Naive thymus-derived CD8-positive, alpha-beta T cell (primary cell): Measurements from ENCODE around the gene QKI. TPM values are rescaled to one million over a fixed set of nuclear protein-coding genes. Genes with fewer than 3 reads are reported as not detected.
A peak's percentile ranks its signal among the peaks of the same experiment; 100 is the strongest.

Source experiments
- ATAC-seq, 2 donors: fragments of 150-1000 bp; cut with Tn5 transposase in 1 of 2; sonication (Bioruptor Pico), chemical (Tn5 transposase) in 1 of 2; 1 replicate in 1 of 2; 2 replicates in 1 of 2; pipeline ENCODE4 v1.10.0; 2021; ENCODE audit warnings: mild to moderate bottlenecking in 2 of 2, moderate library complexity in 2 of 2
- POLR2A ChIA-PET: fragments of 350-600 bp; sonication (Branson Sonifier 250); formaldehyde crosslinking; loops from one replicate; lab custom pipeline; 2021; ENCODE audit warnings: antibody characterized with exemption; lab: Charles Lee
- DNase-seq, 10 donors: peaks; one replicate each; pipeline versions ENCODE4 v3.0.0 to v3.0.0-alpha.2; 2020 to 2022
- H3K27ac Mint-ChIP-seq, 10 donors: one replicate each; pipeline ENCODE4 v1.8.0; 2020 to 2022; ENCODE audit warnings: mild to moderate bottlenecking in 10 of 10, mixed read lengths in 10 of 10, moderate library complexity in 4 of 10, inconsistent platforms in 1 of 10
- H3K27me3 Mint-ChIP-seq, 5 donors: one replicate each; pipeline ENCODE4 v1.8.0; 2021 to 2022; ENCODE audit warnings: mixed read lengths in 5 of 5
- H3K36me3 Mint-ChIP-seq, 3 donors: one replicate each; pipeline ENCODE4 v1.8.0; 2020 to 2022; ENCODE audit warnings: mixed read lengths in 3 of 3, mild to moderate bottlenecking in 2 of 3, inconsistent platforms in 1 of 3
- H3K4me1 Mint-ChIP-seq, 4 donors: one replicate each; pipeline ENCODE4 v1.8.0; 2021 to 2022; ENCODE audit warnings: mixed read lengths in 4 of 4
- H3K4me3 Mint-ChIP-seq, 10 donors: one replicate each; pipeline ENCODE4 v1.8.0; 2020 to 2022; ENCODE audit warnings: mild to moderate bottlenecking in 10 of 10, mixed read lengths in 10 of 10, moderate library complexity in 6 of 10, inconsistent platforms in 1 of 10
- H3K9me3 Mint-ChIP-seq, 9 donors: one replicate each; pipeline ENCODE4 v1.8.0; 2020 to 2022; ENCODE audit warnings: mixed read lengths in 9 of 9, mild to moderate bottlenecking in 3 of 9, inconsistent platforms in 1 of 9, moderate library complexity in 1 of 9
- polyA plus RNA-seq, 3 donors: library from polyadenylated mRNA; unstranded; fragments of 300-500 nt; fragmentation: Illumina TruSeq; gene quantifications; one replicate each; pipeline ENCODE4 v1.2.3, GENCODE V29; 2021
- total RNA-seq, 8 experiments: library from RNA in 2 of 8; stranded (reverse) in 2 of 8; gene quantifications; one replicate each; pipeline ENCODE4 v1.2.3 and lab custom pipeline; 2021 to 2026

Gene QKI
- total and polyA plus RNA-seq, 5 experiments from 2014 or later = 8.8 to 65.7 (median 36.0) TPM

GRCh38 chr6:163565140-163565539 is 150.6 kb downstream of the QKI start:
- H3K4me3 Mint-ChIP-seq = no peak overlapping the region
- peaks cover 0 to 9% (median under 1%) of the 10 kb centered on the region in 4 donors for H3K4me1 Mint-ChIP-seq
- no peaks in the 10 kb centered on the region for H3K27me3 Mint-ChIP-seq
- DNase-seq (no peak), ATAC-seq (no peak)
- no peaks in the 10 kb centered on the region for H3K9me3 Mint-ChIP-seq
- POLR2A ChIA-PET = no interaction called here
- H3K27ac Mint-ChIP-seq = peak overlapping the region in 1 of 10 donors; percentile 40
- H3K36me3 Mint-ChIP-seq = peaks cover 0 to 62% (median 20%) of the 10 kb centered on the region in 3 donors

GRCh38 chr6:163566056-163566455 is 151.5 kb downstream of the QKI start:
- POLR2A ChIA-PET = no interaction called here

GRCh38 chr6:163568275-163568674 is 153.8 kb downstream of the QKI start:
- POLR2A ChIA-PET = no interaction called here
- Mint-ChIP-seq H3K4me3 (no peak overlapping the region), H3K36me3 (peaks cover 8 to 66% (median 32%) of the 10 kb centered on the region in 3 donors), H3K27ac (no peak overlapping the region), H3K9me3 (no peaks in the 10 kb centered on the region), H3K4me1 (peaks cover 0 to 4% (median 1%) of the 10 kb centered on the region in 4 donors), H3K27me3 (no peaks in the 10 kb centered on the region)
- DNase-seq (no peak), ATAC-seq (no peak)

More at GRCh38 chr6:163566056-163566455, 151.5 kb downstream of the QKI start:
- no peak for ATAC-seq
- H3K27ac Mint-ChIP-seq = no peak overlapping the region
- H3K36me3 Mint-ChIP-seq = peaks cover 8 to 65% (median 28%) of the 10 kb centered on the region in 3 donors
- no peak overlapping the region for H3K4me3 Mint-ChIP-seq
- DNase-seq = no peak
- no peaks in the 10 kb centered on the region for H3K9me3 Mint-ChIP-seq
- no peaks in the 10 kb centered on the region for H3K27me3 Mint-ChIP-seq
- peaks cover 0 to 5% (median 0%) of the 10 kb centered on the region in 4 donors for H3K4me1 Mint-ChIP-seq

GRCh38 chr6:163570579-163571231 is 156.2 kb downstream of the QKI start:
- Mint-ChIP-seq H3K4me1 (peaks cover 0 to 2% (median 0%) of the 10 kb centered on the region in 4 donors), H3K36me3 (peaks cover 8 to 52% (median 20%) of the 10 kb centered on the region in 3 donors), H3K9me3 (no peaks in the 10 kb centered on the region), H3K4me3 (no peak overlapping the region), H3K27ac (no peak overlapping the region), H3K27me3 (no peaks in the 10 kb centered on the region)
- no peak for DNase-seq
- POLR2A ChIA-PET = no interaction called here
- no peak for ATAC-seq

GRCh38 chr6:163571730-163572129 is 157.2 kb downstream of the QKI start:
- POLR2A ChIA-PET = no interaction called here
- peaks cover 8 to 44% (median 18%) of the 10 kb centered on the region in 3 donors for H3K36me3 Mint-ChIP-seq
- no peaks in the 10 kb centered on the region for H3K27me3 Mint-ChIP-seq
- peaks cover 0 to 2% (median 0%) of the 10 kb centered on the region in 4 donors for H3K4me1 Mint-ChIP-seq
- ATAC-seq (no peak), DNase-seq (no peak)
- H3K27ac Mint-ChIP-seq = peak overlapping the region in 1 of 10 donors; percentile 14
- H3K4me3 Mint-ChIP-seq = no peak overlapping the region
- H3K9me3 Mint-ChIP-seq = no peaks in the 10 kb centered on the region

GRCh38 chr6:163572612-163573011 is 158.1 kb downstream of the QKI start:
- ATAC-seq = no peak
- POLR2A ChIA-PET = no interaction called here

GRCh38 chr6:163573503-163574179 is 159.1 kb downstream of the QKI start:
- peaks cover 8 to 37% (median 14%) of the 10 kb centered on the region in 3 donors for H3K36me3 Mint-ChIP-seq
- peaks cover 0 to 2% (median 0%) of the 10 kb centered on the region in 4 donors for H3K4me1 Mint-ChIP-seq
- H3K27ac Mint-ChIP-seq = no peak overlapping the region
- no peak overlapping the region for H3K4me3 Mint-ChIP-seq
- ATAC-seq (no peak), DNase-seq (no peak)
- H3K27me3 Mint-ChIP-seq = no peaks in the 10 kb centered on the region
- H3K9me3 Mint-ChIP-seq = no peaks in the 10 kb centered on the region
- POLR2A ChIA-PET = no interaction called here

More at GRCh38 chr6:163572612-163573011, 158.1 kb downstream of the QKI start:
- no peak for DNase-seq
- Mint-ChIP-seq H3K27ac (no peak overlapping the region), H3K36me3 (peaks cover 8 to 39% (median 14%) of the 10 kb centered on the region in 3 donors), H3K27me3 (no peaks in the 10 kb centered on the region), H3K9me3 (no peaks in the 10 kb centered on the region), H3K4me3 (no peak overlapping the region), H3K4me1 (peaks cover 0 to 2% (median 0%) of the 10 kb centered on the region in 4 donors)

GRCh38 chr6:163576114-163576513 is 161.6 kb downstream of the QKI start:
- POLR2A ChIA-PET = no interaction called here
- DNase-seq = no peak
- H3K9me3 Mint-ChIP-seq = no peaks in the 10 kb centered on the region
- H3K27ac Mint-ChIP-seq = no peak overlapping the region
- H3K27me3 Mint-ChIP-seq = no peaks in the 10 kb centered on the region
- ATAC-seq = no peak
- peaks cover under 1 to 23% (median 5%) of the 10 kb centered on the region in 3 donors for H3K36me3 Mint-ChIP-seq
- H3K4me3 Mint-ChIP-seq = no peak overlapping the region
- peaks cover 0 to 5% (median 0%) of the 10 kb centered on the region in 4 donors for H3K4me1 Mint-ChIP-seq

GRCh38 chr6:163577404-163577803 is 162.9 kb downstream of the QKI start:
- POLR2A ChIA-PET = no interaction called here
- Mint-ChIP-seq H3K4me1 (peaks cover 0 to 5% (median 0%) of the 10 kb centered on the region in 4 donors), H3K27ac (peak overlapping the region in 3 of 10 donors; percentile 9 to 36 (median 33)), H3K9me3 (no peaks in the 10 kb centered on the region), H3K4me3 (no peak overlapping the region), H3K36me3 (peaks cover 0 to 15% (median 4%) of the 10 kb centered on the region in 3 donors), H3K27me3 (no peaks in the 10 kb centered on the region)
- no peak for ATAC-seq
- DNase-seq = no peak

- H3K27ac Mint-ChIP-seq = peak overlapping the region in 1 of 10 donors; percentile 78
- POLR2A ChIA-PET = interaction anchor here (0.6 kb wide), 1 partner anchor 167 kb away, joined by 3 read pairs; no protein-coding TSS in a partner anchor
- H3K27me3 Mint-ChIP-seq = peaks cover 0 to 9% (median 4%) of the 10 kb centered on the region in 5 donors
- no peak overlapping the region for H3K4me3 Mint-ChIP-seq
- ATAC-seq (no peak), DNase-seq (no peak)
- peaks cover 0 to 4% (median 2%) of the 10 kb centered on the region in 3 donors for H3K36me3 Mint-ChIP-seq
- peaks cover 0 to 3% (median 0%) of the 10 kb centered on the region in 4 donors for H3K4me1 Mint-ChIP-seq
- H3K9me3 Mint-ChIP-seq = peaks cover 0 to 9% (median 2%) of the 10 kb centered on the region in 9 donors
These were observed 164.8 kb downstream of the QKI start for GRCh38 chr6:163579111-163579879.

GRCh38 chr6:163579880-163580295 is 165.4 kb downstream of the QKI start:
- no peak overlapping the region for H3K27ac Mint-ChIP-seq
- peaks cover 0 to 9% (median 2%) of the 10 kb centered on the region in 9 donors for H3K9me3 Mint-ChIP-seq
- peaks cover 0 to 4% (median 0%) of the 10 kb centered on the region in 3 donors for H3K36me3 Mint-ChIP-seq
- H3K4me1 Mint-ChIP-seq = peaks cover 0 to 3% (median 0%) of the 10 kb centered on the region in 4 donors
- no peak overlapping the region for H3K4me3 Mint-ChIP-seq
- ATAC-seq (no peak), DNase-seq (no peak)
- H3K27me3 Mint-ChIP-seq = peaks cover 0 to 9% (median 4%) of the 10 kb centered on the region in 5 donors
- POLR2A ChIA-PET = no interaction called here

- no peak overlapping the region for H3K27ac Mint-ChIP-seq
- POLR2A ChIA-PET = no interaction called here
- DNase-seq (no peak), ATAC-seq (no peak)
- H3K36me3 Mint-ChIP-seq = peaks cover 0 to 4% (median 0%) of the 10 kb centered on the region in 3 donors
- peaks cover 0 to 9% (median 4%) of the 10 kb centered on the region in 5 donors for H3K27me3 Mint-ChIP-seq
- peaks cover 0 to 3% (median 0%) of the 10 kb centered on the region in 4 donors for H3K4me1 Mint-ChIP-seq
- H3K4me3 Mint-ChIP-seq = no peak overlapping the region
- H3K9me3 Mint-ChIP-seq = peaks cover 0 to 9% (median 2%) of the 10 kb centered on the region in 9 donors
These were observed 166.0 kb downstream of the QKI start for GRCh38 chr6:163580311-163581030.
